ENCODE results near the gene EFHD2.
A peak's percentile ranks its signal among the peaks of the same experiment; 100 is the strongest.
"Not testable (repeated sequence)": the region's sequence is repeated elsewhere in the genome, so short reads cannot be mapped to it uniquely, and the experiment has no call there.

The EFHD2 gene

DNA sequence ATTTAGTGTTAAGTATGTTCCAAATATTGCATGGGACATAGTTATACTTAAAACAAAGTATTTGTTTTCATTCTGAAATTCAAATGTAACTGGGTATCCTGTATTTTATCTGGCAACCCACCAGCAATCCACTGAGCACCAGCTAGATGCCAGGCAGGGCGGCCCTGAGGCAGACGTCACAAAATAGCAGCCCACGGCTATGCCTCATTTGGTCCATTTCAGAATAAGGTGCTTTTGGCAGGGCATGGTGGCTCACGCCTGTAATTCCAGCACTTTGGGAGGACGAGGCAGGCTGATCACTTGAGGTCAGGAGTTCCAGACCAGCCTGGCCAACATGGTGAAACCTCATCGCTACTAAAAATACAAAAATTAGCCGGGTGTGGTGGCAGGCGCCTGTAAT lies 19.9 kb upstream of the EFHD2 start:
- DNase-seq, result not testable (repeated sequence)

DNA sequence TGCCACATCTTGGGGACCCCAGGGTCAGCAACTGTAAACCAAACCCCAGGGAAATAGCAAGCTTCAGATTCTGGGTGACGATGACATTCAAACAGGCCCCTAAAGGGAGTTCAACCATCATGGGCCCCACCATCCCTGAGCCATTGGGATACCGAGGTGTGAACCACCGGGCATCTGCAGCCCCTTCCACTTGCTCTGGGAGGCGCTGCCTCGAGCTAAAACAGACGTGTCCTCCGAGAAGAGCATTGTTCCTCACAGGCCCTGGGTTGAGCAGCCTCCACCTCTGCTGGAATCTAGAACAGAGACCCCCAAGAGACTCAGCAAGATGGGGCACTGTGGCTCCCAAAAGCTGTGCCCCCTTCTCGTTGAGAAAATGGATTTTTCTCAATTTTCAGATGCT lies 19.0 kb upstream of the EFHD2 start:
- no peak for DNase-seq

DNA sequence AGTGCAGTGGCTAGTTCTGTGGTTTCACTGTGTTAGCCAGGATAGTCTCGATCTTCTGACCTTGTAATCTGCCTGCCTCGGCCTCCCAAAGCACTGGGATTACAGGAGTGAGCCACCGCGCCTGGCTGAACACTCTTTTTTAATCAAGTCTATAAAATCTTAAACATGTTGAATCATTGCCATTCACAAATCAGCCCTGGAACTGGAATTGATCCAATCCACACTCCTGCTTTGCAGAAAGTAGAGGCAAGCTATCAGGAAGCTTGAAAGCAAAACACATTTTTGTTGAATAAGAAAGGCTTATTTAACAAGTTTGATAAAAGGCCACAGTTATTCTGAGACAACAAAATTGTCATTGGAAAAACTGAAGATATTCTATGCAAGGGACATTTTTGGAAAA lies 18.3 kb upstream of the EFHD2 start:
- DNase-seq, result no peak

DNA sequence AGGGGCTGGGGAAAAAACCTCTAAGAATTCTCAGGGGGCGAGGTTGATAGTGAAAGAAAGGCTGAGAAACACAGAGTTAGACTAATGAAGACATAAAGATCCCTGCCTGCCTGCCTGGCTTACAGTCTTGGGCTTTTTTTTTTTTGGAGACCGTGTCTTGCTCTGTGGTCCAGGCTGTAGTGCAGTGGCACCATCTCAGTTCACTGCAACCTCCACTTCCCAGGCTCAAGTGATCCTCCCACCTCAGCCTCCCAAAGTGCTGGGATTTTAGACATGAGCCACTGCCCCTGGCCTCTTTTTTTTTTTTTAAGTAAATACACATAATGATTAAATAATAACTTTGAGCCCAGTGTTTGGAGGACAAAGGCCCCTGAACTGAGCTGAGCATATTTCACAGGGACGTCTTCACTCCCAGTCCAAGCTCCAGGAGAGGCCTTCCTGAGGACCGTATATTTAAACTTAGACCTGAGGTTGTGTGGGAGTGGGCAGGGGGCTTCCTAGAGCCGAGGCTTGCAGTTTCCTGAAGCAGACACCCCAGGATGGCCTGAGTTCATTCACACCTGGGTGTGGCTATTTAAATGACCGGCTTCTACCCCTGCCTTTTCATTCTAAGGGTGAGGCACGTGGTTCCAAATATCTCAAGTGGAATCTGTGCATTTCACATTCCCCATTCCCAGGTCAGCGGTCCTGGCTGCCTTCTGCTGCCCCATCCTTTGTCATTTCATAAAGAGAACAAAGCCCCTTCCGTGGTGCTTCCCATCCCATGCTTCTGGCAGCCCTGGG lies 16.0 kb upstream of the EFHD2 start:
- no peak for DNase-seq

DNA sequence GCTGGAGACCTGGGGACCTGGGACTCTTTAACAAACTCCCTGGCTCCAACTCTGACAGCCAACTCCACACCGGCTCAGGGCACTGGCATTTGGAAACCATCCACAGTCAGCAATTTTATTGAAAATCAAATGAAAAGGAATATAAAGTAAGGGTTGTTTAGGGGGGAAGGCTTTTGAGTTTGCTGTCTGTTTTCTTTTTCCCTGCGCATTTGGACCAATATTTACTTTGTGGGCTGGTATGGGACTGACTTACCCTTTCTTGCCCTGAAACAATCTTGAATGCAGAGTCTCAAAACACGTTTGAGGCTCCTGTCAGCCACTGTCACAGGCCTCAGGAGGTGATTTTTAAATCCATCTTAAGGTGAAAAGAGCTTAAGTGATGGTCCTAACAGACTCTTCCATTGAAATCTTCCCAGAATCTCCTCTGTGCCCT lies 15.4 kb upstream of the EFHD2 start:
- DNase-seq, result no peak

DNA sequence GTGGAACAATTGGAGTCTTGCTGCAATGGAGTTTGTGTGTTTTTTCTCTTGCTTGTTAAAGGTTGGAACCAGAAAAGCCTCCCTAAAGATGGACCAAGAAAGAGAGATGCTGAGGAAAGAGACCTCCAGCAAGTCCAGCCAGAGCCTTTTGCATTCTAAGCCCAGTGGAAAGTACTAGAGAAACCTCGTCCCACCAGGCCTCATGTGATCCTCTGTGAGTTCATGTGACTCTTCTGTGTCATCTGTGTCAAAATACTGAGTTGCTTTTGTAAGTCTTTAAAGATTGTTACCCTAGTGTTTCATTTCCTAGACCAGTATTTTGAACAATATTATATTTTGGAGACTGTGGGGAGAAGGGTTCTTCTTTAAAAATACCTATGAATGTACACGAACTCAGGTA lies 12.5 kb upstream of the EFHD2 start:
- DNase-seq, result no peak

DNA sequence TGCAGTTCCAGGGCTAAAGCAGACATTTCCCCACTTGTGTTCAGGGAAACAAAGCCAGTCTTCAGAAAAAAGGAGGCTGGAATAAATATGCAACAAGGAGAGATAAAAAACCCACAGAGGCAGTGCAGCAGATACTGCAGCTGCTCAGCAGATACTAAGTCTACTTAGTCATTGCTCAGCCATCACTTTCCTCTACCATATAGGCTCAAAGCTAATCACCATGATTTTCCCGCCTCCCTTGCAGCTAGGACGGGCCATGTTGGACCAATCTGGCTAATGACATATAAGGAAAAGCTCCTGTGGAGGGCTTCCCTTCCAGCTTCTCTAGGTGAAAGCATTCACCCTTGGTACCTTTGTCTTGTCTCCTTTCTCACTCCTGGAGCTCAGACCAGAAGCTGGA lies 10.0 kb upstream of the EFHD2 start:
- DNase-seq, result no peak

DNA sequence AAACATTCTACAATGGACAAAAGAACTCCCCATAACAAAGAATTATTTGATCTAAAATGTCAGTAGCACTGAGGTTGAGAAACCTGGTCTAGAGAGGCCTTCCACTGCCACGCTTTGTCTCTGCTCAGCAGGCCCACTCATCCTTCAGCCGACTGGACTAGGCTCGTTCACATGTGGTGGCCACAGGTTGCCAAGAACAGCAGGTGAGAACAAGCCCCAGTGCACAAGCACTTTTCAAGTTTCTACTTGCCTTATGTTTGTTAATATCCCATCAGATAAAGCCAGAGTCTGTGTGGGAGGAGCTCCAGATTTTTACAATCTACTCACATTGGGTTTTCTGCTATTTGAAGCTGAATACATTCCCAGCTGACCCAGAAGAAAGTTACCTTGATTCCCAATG lies 9.1 kb upstream of the EFHD2 start:
- DNase-seq, result no peak

DNA sequence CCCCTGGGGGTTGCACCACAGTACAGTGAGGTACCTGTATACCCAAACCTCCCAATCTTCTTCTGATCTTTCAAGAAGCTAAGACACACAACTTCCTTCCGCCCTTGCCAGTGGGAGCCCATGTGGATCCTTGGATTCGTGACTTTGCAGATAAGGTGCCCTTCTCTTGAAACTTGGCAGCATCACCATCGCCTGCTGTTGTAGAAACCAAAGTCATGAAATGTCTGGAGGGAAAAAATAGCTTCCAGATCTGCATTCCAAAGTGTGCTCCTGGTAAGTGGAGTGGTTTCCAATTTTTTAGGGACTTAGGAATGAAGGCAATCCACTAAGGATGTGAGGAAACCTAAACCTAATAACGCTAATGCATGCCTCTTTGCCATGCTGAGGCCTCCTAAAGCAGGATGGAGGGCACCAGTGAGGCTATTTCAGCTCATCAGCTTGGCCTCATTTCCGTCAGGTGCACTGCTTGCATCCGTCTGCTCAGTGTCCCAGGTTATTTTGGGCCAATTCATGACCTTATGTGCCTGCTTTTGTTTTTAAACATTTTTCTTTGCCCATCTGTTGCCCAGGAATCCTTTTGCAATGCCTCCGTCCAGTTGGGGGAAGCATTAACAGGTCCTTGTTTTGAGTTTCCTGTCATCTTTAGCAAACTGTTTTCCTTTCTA lies 8.2 kb upstream of the EFHD2 start:
- no peak for DNase-seq

DNA sequence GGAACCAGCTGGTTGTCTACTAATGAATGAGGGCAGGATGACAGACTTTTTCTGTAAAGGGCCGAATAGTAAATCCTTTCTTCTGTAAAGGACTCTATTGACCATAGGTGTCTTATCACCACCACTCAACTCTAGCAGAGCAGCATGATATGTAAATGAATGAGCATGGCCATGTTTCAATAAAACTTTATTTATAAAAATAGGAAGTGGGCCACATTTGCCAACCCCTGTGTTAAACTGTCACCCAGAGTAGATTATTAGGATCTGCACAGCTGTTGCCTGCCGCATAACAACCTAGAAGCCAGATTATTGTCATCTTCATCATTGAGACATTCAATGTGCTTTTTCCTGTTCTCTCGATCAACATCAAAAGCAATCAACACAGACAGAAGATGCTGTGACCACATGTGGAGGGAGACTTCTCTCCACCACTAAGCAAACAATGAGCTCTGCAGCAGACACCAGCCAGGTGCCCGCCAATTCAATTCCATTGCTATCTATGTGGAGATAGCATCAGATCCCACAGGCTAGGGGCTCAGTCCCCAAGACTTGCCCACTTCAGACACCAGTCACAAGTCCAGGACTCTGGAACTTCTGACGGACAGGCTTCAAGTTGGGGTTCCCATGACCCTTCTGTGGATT lies 6.8 kb upstream of the EFHD2 start:
- DNase-seq, result no peak

DNA sequence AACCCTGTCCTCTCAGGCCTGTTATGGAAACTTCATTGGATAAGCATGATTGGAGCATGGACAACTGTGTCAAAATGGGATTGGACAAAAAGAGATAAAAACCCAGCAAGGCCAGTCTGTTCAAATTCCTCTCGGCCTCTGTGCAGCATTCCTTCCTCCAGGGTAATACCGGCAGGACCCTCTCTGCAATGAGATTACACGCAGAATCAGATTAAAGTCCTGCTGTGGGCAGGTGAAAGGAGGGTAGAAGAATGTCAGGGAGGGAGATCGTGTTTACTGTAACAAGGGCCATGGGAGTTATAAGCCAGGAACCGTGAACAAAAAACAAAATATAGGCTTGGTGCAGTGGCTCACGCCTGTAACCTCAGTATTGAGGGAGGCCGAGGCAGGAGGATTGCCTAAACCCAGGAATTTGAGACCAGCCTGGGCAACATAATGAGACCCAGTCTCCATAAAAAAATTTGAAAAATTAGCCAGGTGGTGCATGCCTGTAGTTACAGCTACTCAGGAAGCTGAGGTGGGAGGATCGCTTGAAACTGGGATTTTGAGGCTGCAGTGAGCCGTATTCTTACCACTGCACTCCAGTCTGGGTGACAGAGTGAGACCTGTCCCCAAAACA lies 5.6 kb upstream of the EFHD2 start:
- no peak for DNase-seq

DNA sequence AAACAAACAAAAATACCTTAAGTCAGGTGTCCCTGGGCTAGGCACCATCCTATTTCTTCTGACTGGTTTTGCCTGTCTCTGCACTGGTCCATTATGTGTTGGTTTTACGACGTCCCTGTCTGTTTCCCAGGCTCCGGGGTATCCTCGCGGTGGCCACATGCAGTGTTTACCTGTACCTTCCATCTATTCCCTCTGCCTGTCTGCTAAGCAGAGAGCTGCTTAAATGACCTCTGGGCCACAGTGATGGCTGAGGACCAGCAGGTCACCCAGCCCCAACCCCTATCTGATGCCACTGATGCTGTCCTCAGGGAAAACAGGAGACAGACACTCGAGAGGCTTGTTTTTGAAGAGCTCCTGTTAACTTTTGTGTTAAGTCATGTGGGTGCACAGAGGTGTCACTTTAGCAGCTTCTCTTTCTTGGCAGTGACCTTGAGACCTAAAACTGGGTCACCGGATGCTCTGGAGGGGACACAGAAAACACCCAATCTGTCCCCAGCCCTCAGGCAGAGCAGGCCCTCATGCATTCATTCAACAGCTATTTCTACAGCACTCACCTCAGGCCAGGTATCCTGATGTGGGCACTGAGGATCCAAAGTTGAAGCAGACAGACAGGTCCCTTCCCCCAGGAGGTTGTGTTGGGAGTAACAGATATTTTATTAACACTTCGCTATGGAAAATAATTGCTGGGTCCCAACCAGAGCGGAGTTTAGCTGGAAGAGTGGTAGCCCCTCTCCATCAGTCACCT lies 4.4 kb upstream of the EFHD2 start:
- no peak for DNase-seq

DNA sequence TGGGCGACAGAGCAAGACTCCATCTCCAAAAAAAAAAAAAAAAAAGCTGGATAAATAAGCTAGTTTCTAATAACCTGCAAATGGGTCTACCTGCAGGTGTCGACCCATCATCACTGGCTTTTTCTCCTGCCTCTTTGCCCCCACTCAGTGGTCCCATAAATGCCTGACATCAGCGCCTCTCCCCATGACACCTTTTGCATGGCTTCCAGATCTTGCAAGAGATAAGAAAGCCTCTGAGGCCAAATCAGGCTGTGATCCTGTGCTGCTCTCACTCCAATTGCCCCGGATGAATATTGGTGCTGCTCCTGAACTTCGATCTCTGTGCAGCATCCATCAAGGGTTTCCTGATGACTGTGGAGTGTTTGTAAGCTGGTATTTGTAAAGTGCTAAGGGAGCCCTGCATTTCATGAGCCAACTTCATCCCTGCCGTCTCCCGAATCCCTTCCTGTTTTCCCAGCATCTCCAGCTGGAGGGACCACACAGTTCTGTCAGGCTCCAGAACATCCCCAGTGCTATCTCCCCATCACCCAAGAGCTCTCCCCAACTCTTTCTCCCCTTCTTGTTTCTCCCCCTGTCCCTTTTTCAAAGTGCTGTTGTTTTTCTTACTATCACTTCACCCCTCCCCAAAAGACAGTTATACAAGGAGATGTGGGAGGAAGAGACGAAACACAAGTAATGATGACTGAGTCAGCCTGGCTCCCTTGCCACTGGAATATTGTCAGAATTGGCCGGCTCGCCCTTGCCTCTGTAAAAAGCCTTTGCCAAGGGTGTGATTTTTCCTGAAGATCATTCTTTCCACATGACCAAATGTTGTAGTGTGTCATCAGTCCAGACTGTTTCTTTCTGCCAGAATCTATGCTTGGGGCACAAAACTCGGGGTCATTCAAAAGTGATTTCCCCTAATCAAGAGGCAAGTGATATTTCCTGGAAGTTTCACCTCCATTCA lies 2.8 kb upstream of the EFHD2 start:
- DNase-seq, result no peak

DNA sequence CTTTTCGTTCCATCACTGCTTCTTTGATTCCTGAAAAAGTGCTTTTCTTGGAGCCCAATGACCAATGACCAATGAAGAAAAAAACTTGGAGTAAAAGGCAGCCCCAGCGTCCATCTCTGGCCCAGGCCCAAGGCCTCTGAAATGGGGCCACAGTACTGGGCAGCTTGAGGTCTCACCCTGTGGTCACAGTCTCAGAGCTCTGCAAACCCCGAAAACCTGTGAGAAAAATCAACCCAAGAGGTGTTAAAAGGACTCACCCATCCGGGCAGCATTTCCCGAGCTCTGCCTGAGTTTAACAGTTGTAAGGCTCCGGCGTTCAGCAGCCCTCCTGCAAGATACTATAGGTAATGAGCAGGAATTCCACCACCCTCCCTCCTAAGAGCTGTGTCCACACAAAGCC lies 2.1 kb upstream of the EFHD2 start:
- no peak for DNase-seq

DNA sequence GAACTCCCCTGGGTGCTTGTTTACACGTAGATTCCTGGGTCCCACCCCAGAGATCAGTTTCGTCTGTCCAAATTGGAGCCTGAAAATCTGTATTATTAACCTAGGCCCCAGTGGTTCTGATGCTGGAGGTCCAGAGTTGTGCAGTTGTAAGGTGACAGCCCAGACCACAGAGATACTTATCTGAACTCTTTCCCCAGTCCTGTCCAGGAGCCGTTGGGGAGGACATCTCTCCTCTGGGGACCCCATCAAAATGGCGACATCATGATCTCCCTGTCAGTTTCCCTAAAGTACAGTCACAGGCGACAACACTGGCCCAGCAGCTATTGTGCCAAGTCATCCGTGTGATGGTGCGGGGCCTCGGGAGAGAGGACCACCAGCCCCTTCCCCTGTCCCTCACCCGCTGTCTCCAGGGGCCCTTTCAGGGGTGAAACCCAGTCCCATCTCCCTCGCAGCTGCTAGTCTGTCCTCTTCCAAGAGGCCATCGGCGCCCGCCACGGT lies 749 bp upstream of the EFHD2 start:
- no peak for DNase-seq

DNA sequence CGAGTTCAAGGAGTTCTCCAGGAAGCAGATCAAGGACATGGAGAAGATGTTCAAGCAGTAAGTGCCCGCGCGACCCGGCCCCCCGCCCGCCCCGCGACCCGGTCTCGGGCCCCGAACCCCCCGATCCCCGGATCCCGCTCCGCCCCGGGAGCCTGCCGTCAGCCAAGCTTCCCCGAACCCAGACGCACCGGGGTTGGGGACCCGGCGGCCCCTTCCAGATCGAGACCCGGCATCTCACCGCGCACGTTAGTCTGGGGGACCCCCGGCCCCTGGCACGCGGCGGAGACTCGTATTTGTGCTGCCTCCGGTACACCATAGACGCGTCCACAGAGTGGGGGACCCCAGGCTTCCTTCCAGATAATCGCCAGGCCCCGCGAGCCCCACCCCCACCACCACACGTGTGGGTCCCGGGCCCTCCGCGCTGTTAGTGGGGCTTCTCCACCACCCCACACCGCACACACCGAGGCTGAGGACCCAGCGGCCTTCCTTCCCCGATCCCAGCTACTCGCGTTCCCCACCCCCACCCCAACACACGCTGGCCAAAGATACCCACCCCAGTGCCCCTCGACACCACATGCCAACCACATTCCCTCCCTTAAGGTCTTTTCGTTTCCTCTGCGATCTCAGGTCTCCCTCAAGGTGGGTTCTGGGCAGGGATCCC lies 665 bp downstream of the EFHD2 start:
- DNase-seq, result no peak

DNA sequence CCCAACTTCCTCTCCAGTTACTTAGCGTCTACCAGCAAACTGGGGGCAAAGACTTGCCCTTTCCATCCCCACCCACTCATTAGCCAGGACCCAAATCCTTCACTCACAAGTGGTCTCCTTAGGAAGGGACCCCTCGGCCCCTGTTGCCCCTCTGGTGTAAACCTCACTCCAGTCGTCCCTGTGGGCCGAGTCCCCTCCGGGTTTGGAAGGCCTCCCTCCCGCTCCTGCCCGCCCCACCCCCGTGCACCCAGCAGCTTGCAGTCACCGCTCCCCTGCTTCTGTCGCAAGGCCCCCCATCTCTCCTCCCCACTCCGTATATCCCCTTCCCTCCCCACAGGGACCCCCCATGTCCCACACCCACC lies 1.2 kb downstream of the EFHD2 start:
- no peak for DNase-seq

DNA sequence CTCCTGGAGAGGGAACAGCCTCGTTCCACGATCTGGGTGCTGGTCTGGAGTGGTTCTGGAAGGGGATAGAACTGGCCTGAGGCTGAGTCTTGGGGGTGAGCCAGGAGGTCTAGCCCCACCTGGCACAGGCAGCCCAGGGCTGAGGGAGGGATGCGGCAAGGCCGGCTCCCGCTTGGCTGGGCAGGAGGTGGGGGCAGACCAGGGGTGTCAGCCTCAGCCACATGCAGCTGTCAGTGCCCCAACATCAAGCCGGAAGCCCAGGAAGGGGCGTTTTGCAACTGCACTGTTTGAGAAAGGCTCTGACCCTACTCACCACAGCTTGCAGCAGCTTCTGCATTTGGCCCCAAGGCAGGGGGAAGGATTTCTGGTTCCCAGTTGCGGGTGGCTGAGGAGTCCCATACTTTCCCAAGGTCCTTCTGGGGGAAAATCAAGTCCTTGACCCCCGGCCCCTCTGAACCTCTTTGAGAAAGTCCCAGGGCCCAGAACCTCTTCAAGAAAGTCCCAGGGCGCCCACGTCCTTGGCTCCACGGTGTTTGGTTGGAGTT lies 2.0 kb downstream of the EFHD2 start:
- DNase-seq, result peak; percentile 46

DNA sequence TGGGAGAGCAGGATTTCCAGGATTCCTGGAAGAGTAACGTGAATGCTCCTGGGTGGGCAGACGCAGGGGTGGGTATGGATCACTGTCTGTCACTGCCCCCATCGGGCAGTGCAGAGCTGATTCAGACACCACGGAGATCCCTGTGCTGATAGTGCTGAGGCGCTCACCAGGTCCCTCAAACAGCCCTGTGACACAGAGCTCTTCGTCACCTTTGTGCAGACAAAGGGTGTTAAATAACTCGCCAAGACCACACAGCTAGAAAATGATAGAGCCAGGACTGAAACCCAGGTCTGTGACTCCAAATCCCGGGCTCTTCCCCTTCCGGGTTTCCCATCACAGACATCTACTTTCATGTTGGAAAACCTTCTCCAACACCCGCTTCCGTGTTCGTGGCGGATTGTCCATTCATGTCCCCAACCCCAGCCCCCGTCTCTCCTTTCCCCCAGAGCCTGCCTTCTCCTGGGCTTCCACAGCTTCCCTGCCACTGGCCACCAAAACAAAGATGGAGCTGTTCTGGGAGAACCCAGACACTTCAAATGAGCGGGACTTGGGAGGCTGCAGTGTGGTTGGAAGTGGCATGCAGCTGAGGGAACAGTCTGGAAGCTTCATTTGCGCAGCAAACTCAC lies 2.6 kb downstream of the EFHD2 start:
- no peak for DNase-seq

DNA sequence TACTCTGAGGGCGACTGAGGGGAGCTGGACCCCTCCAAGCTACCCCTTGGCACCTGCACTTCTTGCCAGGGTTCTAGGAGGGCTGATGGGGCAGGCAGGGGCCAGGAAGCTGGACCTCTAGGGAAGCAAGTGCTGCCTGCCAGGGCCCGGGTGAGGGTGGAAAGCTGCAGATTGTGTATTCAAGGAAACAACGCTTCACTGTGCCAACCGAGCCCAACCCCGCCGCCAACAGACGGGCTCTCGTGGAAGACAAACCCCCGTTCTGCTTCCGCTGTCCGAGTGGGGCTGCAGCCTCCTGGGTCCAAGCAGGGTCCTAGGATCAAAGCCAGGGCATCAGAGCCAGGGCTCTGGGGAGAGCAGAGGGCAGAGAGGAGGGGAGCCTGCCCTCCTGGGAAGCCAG lies 3.2 kb downstream of the EFHD2 start:
- no peak for DNase-seq

Data from activated CD4-positive, CD25-positive, alpha-beta regulatory T cell treated with anti-CD3 and anti-CD28 coated beads, Interleukin-2, amount 50 U/mL, for 72 hours (primary cell).